ENCODE measurements around the gene EVI2A. TPM values are rescaled to one million over a fixed set of nuclear protein-coding genes. Genes with fewer than 3 reads are reported as not detected.
"Not testable (repeated sequence)": the region's sequence is repeated elsewhere in the genome, so short reads cannot be mapped to it uniquely, and the experiment has no call there.

EVI2A gene
- total and polyA plus RNA-seq, 7 donors, result 0.34 to 1.7 (median 0.80) TPM

DNA sequence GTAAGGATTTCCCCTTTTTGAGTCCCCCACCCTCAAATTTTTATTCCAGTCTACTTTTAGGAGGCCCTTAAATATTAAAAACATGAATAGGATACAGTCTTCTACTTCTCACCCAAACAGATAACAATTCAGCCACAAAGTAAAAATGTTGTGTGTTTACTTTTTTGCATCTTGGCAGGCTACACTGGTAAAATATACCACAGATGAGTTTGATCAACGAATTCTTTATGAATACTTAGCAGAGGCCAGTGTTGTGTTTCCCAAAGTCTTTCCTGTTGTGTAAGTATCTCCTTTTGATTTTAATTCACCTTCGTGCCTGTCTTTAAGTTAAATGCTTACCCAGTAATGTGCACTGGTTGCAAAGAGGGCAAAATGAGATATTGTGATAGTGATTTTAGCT is 35.7 kb upstream of the EVI2A start:
- H3K36me3 ChIP-seq (ENCODE audit: insufficient read depth in 1 of 2, low read depth in 1 of 2), result peaks cover 3 to 89% of the 10 kb centered on the region in 2 donors
- ATAC-seq (no peak), DNase-seq (no peak)
- H3K4me3 ChIP-seq, result no peak overlapping the region
- intact Hi-C loops (cut with DNase I), result no loop called here
- no peaks in the 10 kb centered on the region for H3K4me1 ChIP-seq
- TF ChIP-seq, protein P1, sequence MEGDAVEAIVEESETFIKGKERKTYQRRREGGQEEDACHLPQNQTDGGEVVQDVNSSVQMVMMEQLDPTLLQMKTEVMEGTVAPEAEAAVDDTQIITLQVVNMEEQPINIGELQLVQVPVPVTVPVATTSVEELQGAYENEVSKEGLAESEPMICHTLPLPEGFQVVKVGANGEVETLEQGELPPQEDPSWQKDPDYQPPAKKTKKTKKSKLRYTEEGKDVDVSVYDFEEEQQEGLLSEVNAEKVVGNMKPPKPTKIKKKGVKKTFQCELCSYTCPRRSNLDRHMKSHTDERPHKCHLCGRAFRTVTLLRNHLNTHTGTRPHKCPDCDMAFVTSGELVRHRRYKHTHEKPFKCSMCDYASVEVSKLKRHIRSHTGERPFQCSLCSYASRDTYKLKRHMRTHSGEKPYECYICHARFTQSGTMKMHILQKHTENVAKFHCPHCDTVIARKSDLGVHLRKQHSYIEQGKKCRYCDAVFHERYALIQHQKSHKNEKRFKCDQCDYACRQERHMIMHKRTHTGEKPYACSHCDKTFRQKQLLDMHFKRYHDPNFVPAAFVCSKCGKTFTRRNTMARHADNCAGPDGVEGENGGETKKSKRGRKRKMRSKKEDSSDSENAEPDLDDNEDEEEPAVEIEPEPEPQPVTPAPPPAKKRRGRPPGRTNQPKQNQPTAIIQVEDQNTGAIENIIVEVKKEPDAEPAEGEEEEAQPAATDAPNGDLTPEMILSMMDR (IDR thresholded peaks at IDR 0.05), result no peak
- 86 to 91% (median 88%) methylated on average over 2 of the region's 2 CpGs for WGBS, 3 donors
- H3K9me3 ChIP-seq, result no peaks in the 10 kb centered on the region
- no peaks in the 10 kb centered on the region for H3K27me3 ChIP-seq (ENCODE audit: insufficient read depth in 3 of 3, low read length in 2 of 3)
- H3K27ac ChIP-seq, result no peak overlapping the region

DNA sequence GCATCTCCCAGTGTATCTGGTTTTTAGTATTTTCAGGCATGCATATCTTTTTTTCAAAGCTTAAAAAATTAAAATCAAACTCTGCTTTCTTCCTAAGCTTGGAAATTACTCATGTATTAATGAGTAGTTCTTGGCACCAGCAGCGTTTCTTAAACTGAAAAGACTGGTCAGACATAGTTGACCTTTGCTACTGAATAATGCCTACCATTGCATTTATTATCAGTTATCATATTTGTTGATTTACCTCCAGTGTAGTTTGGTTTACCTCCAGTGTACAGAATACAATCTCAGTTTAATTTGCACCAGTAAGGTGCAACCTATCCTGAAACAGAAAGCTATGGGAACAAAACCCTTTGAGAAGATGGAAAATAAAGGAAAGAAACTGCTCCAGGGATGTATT is 34.5 kb upstream of the EVI2A start:
- Histone ChIP-seq H3K36me3 (ENCODE audit: insufficient read depth in 1 of 2, low read depth in 1 of 2) (peaks cover 3 to 89% of the 10 kb centered on the region in 2 donors), H3K9me3 (no peaks in the 10 kb centered on the region), H3K27me3 (ENCODE audit: insufficient read depth in 3 of 3, low read length in 2 of 3) (no peaks in the 10 kb centered on the region), H3K4me1 (no peaks in the 10 kb centered on the region), H3K27ac (no peak overlapping the region), H3K4me3 (no peak overlapping the region)
- ATAC-seq, result no peak
- intact Hi-C loops (cut with DNase I), result no loop called here
- whole genome bisulfite sequencing, 3 donors, result 86 to 90% (median 87%) methylated on average over 1 of the region's 1 CpG
- TF ChIP-seq, protein P1 (IDR thresholded peaks at IDR 0.05), result no peak
- no peak for DNase-seq

DNA sequence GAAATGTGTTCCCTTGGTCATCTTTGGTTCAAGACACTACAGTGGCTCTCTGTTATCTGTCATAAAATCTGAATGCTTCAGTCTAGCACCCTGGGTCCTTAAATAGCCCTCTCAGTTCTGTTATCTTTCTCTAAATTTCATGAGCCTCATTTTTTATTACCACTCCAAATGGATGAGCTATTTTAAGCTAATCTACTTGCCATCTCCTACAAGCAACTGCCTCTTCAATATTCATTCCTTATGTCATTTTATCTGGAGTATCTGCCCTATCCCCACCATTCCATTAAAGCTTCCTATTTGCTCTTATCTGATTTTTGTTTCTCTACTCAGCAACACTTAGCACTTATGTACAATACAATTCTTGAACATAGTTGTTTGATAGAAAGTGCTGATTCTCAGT is 28.0 kb upstream of the EVI2A start:
- no peaks in the 10 kb centered on the region for H3K9me3 ChIP-seq
- TF ChIP-seq, protein P1 (IDR thresholded peaks at IDR 0.05), result no peak
- H3K27ac ChIP-seq, result no peak overlapping the region
- peaks cover 2 to 62% of the 10 kb centered on the region in 2 donors for H3K36me3 ChIP-seq (ENCODE audit: insufficient read depth in 1 of 2, low read depth in 1 of 2)
- H3K4me3 ChIP-seq, result no peak overlapping the region
- intact Hi-C loops (cut with DNase I), result no loop called here
- no peak for DNase-seq
- H3K4me1 ChIP-seq, result no peaks in the 10 kb centered on the region
- ATAC-seq, result no peak
- H3K27me3 ChIP-seq (ENCODE audit: insufficient read depth in 3 of 3, low read length in 2 of 3), result no peaks in the 10 kb centered on the region

DNA sequence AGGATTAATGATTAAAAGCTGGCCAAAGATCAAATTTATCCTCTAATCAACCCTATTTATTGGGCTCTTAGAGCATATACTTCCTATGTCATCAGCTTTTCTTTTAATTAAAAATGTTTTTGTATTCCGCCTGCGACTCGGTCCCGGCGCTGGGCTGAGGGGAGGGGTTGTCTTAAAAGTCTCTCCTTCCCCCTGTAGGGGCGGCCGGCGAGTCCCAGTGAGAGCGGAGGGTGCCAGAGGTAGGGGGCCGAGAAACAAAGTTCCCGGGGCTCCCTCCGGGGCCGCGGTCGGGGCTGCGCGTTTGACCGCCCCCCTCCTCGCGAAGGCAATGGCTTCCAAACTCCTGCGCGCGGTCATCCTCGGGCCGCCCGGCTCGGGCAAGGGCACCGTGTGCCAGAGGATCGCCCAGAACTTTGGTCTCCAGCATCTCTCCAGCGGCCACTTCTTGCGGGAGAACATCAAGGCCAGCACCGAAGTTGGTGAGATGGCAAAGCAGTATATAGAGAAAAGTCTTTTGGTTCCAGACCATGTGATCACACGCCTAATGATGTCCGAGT is 23.8 kb upstream of the EVI2A start:
- ATAC-seq, result peak in 1 of 4 donors; percentile 19
- H3K9me3 ChIP-seq; intact Hi-C loops (cut with DNase I); H3K4me3 ChIP-seq; H3K27ac ChIP-seq; H3K27me3 ChIP-seq (ENCODE audit: insufficient read depth in 3 of 3, low read length in 2 of 3); DNase-seq; H3K4me1 ChIP-seq: not testable (repeated sequence)
- H3K36me3 ChIP-seq (ENCODE audit: insufficient read depth in 1 of 2, low read depth in 1 of 2), result peaks cover 6 to 60% of the 10 kb centered on the region in 2 donors
- WGBS, 3 donors, result 86 to 95% (median 94%) methylated on average over 10 to 18 of the region's 34 CpGs

DNA sequence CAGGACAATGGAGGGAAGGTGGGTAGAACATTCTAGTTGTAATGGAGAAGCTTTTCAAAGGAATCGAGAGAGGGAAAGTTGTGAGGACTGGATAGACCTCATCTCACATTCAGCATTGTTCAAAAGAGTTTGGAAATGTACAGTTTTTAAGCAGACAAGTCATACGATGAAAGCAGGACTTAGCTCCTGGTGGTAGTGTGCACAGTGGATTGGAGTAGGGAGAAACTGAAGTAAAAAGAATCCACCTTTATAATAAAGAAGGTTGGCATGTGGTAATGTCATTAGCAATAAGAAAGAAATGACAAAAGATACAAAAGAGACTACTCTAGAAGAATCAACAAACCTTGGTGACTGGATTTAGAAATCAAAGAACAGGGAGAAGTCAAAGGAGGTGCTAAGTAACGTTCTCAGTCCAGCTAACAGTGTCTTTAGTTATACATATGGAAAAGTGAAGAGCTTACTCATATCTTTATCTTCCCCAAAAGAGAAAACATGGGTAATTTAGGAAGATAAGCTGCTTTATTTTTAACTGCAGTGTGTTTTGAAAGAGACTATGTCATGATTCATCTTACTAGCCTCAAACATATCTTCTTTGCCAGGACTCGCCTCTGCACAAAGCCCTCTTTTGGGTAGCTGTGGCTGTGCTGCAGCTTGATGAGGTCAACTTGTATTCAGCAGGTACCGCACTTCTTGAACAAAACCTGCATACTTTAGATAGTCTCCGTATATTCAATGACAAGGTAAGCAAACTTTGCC is 18.7 kb upstream of the EVI2A start:
- no peaks in the 10 kb centered on the region for H3K4me1 ChIP-seq
- no peak overlapping the region for H3K4me3 ChIP-seq
- WGBS, 3 donors, result 91 to 93% (median 91%) methylated on average over 6 of the region's 6 CpGs
- intact Hi-C loops (cut with DNase I), result no loop called here
- DNase-seq (no peak), ATAC-seq (no peak)
- TF ChIP-seq, protein P1 (IDR thresholded peaks at IDR 0.05), result no peak
- H3K9me3 ChIP-seq, result no peaks in the 10 kb centered on the region
- H3K27me3 ChIP-seq (ENCODE audit: insufficient read depth in 3 of 3, low read length in 2 of 3), result no peaks in the 10 kb centered on the region
- peaks cover 6 to 92% of the 10 kb centered on the region in 2 donors for H3K36me3 ChIP-seq (ENCODE audit: insufficient read depth in 1 of 2, low read depth in 1 of 2)
- H3K27ac ChIP-seq, result no peak overlapping the region

All from psoas muscle (tissue), 8 donors.